ENCODE measurements around the gene WDR4. TPM values are rescaled to one million over a fixed set of nuclear protein-coding genes. Genes with fewer than 3 reads are reported as not detected.
"Not testable (repeated sequence)": the region's sequence is repeated elsewhere in the genome, so short reads cannot be mapped to it uniquely, and the experiment has no call there.

The WDR4 gene
- polyA plus RNA-seq, 1 donor: 12.7 TPM

DNA sequence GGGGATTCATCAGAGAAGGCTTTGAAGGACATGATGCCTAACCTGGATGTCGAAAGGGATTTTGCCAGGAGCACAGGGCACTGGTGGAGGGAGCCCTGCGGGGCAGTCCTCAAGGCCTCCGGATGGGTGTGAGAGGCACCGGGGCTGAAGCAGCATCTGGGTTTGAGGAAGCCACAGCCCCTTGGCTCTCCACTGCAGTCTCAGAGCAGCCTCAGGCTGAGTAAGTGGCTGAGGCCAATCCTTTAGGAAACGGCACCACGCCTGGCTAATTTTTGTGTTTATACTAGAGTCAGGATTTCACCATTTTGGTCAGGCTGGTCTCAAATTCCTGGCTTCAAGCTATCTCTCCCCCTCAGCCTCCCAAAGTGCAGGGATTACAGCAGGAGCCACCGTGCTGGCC is 34.1 kb upstream of the WDR4 start:
- no peaks in the 10 kb centered on the region for H3K4me1 ChIP-seq (ENCODE audit: control insufficient read depth, insufficient read depth, low read length)
- no peaks in the 10 kb centered on the region for H3K9me3 ChIP-seq (ENCODE audit: control insufficient read depth, low read depth, low read length)
- no CpG with 5 or more reads among the region's 7 CpGs for WGBS (ENCODE audit: insufficient coverage, low lambda C conversion rate)
- no peaks in the 10 kb centered on the region for H3K27me3 ChIP-seq (ENCODE audit: control insufficient read depth, insufficient read depth, low read length)
- H3K4me3 ChIP-seq (ENCODE audit: low read length): no peak overlapping the region
- H3K27ac ChIP-seq (ENCODE audit: low read length): no peak overlapping the region
- no peak for DNase-seq
- peaks cover 39% of the 10 kb centered on the region for H3K36me3 ChIP-seq (ENCODE audit: control insufficient read depth, insufficient read depth, low read length)

DNA sequence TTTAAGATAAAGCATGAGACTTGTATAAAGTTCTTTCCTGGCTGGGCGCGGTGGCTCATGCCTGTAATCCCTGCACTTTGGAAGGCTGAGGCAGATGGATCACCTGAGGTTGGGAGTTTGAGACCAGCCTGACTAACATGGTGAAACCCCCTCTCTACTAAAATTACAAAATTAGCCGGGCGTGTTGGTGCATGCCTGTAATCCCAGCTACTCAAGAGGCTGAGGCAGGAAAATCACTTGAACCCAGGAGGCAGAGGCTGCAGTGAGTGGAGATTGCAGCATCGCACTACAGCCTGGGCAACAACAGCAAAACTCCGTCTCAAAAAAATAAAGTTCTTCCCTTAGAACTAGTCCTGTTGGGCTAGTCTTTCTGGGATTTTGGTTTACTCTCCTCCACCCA is 32.6 kb upstream of the WDR4 start:
- not testable (repeated sequence) for H3K4me3 ChIP-seq (ENCODE audit: low read length); H3K27ac ChIP-seq (ENCODE audit: low read length); DNase-seq; H3K27me3 ChIP-seq (ENCODE audit: control insufficient read depth, insufficient read depth, low read length); H3K9me3 ChIP-seq (ENCODE audit: control insufficient read depth, low read depth, low read length); H3K4me1 ChIP-seq (ENCODE audit: control insufficient read depth, insufficient read depth, low read length)
- no CpG with 5 or more reads among the region's 6 CpGs for WGBS (ENCODE audit: insufficient coverage, low lambda C conversion rate)
- H3K36me3 ChIP-seq (ENCODE audit: control insufficient read depth, insufficient read depth, low read length): peaks cover 45% of the 10 kb centered on the region

DNA sequence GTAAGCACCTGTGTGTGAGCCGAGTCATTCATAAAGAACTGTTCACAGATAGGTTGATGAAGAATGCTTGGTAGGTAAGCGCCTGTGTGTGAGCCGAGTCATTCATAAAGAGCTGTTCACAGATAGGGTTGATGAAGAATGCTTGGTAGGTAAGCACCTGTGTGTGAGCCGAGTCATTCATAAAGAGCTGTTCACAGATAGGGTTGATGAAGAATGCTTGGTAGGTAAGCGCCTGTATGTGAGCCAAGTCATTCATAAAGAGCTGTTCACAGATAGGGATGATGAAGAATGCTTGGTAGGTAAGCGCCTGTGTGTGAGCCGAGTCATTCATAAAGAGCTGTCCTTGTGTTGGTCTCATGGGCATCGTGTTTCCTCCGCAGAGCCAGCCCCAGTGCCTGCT is 29.1 kb upstream of the WDR4 start:
- not testable (repeated sequence) for DNase-seq; H3K9me3 ChIP-seq (ENCODE audit: control insufficient read depth, low read depth, low read length); H3K27ac ChIP-seq (ENCODE audit: low read length); H3K4me1 ChIP-seq (ENCODE audit: control insufficient read depth, insufficient read depth, low read length); H3K4me3 ChIP-seq (ENCODE audit: low read length); H3K27me3 ChIP-seq (ENCODE audit: control insufficient read depth, insufficient read depth, low read length)
- no CpG with 5 or more reads among the region's 9 CpGs for WGBS (ENCODE audit: insufficient coverage, low lambda C conversion rate)
- peaks cover 74% of the 10 kb centered on the region for H3K36me3 ChIP-seq (ENCODE audit: control insufficient read depth, insufficient read depth, low read length)

DNA sequence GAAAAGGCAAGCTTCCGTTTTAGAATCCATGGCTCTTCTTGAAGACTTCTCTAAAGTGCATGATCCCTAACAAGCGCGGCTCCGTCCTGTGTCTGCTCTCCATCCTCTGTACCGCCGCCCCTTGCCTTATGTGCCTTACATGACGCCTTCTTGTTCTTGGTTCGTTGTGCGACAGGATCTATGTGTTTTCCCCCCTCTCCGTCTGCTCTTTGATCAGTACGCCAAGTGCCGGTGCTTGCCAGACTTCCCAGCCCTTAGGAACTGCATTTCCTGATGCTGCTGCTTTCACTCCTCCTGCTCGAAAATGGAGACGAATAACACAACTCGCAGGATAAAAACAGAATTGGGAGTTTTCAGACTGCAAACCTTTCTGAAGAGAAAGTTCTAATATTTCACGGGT is 26.9 kb upstream of the WDR4 start:
- WGBS (ENCODE audit: insufficient coverage, low lambda C conversion rate): 98% methylated on average over 8 of the region's 16 CpGs
- no peak for DNase-seq
- H3K4me3 ChIP-seq (ENCODE audit: low read length): no peak overlapping the region
- H3K36me3 ChIP-seq (ENCODE audit: control insufficient read depth, insufficient read depth, low read length): peaks cover 76% of the 10 kb centered on the region
- no peak overlapping the region for H3K27ac ChIP-seq (ENCODE audit: low read length)
- peaks cover 9% of the 10 kb centered on the region for H3K9me3 ChIP-seq (ENCODE audit: control insufficient read depth, low read depth, low read length)
- H3K4me1 ChIP-seq (ENCODE audit: control insufficient read depth, insufficient read depth, low read length): no peaks in the 10 kb centered on the region
- H3K27me3 ChIP-seq (ENCODE audit: control insufficient read depth, insufficient read depth, low read length): no peaks in the 10 kb centered on the region

DNA sequence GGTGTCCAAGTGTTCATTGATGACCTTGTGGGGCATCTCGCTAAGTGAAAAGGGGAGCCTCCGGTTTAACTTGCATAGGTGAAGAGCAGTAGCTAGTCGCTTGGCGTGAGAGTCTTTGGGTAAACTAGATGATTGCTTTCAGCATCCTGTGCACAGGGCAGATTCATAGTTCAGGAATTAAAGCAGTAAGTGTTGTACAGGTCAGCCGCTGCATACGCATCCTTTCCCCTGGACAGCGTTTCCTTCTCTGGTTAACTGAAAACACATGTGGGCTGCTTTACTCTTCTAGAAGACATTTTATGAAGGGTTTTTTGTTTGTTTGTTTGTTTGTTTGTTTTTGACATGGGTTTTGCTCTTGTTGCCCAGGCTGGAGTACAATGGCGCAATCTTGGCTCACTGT is 25.9 kb upstream of the WDR4 start:
- H3K36me3 ChIP-seq (ENCODE audit: control insufficient read depth, insufficient read depth, low read length): peaks cover 73% of the 10 kb centered on the region
- WGBS (ENCODE audit: insufficient coverage, low lambda C conversion rate): no CpG with 5 or more reads among the region's 8 CpGs

DNA sequence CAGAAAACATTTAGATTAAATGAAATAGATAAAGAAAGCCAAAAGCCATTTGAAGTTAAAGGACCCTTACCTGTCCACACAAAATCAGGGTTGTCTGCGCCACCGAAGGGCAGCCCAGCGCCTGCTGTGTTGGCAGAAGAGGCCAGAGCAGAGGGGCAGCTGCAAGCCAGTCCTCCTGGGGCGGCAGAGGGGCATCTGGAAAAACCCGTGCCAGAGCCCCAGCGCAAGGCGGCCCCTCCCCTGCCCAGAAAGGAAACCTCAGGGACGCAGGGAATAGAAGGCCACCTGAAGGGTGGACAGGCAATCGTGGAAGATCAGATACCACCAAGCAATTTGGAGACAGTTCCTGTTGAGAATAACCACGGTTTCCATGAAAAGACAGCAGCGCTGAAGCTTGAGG is 24.5 kb upstream of the WDR4 start:
- Histone ChIP-seq H3K4me3 (ENCODE audit: low read length) (no peak overlapping the region), H3K9me3 (ENCODE audit: control insufficient read depth, low read depth, low read length) (peaks cover 9% of the 10 kb centered on the region), H3K27ac (ENCODE audit: low read length) (no peak overlapping the region), H3K27me3 (ENCODE audit: control insufficient read depth, insufficient read depth, low read length) (no peaks in the 10 kb centered on the region), H3K36me3 (ENCODE audit: control insufficient read depth, insufficient read depth, low read length) (peaks cover 70% of the 10 kb centered on the region), H3K4me1 (ENCODE audit: control insufficient read depth, insufficient read depth, low read length) (no peaks in the 10 kb centered on the region)
- no peak for DNase-seq
- WGBS (ENCODE audit: insufficient coverage, low lambda C conversion rate): no CpG with 5 or more reads among the region's 11 CpGs

More for the DNA sequence above, 25.9 kb upstream of the WDR4 start:
- no peaks in the 10 kb centered on the region for H3K27me3 ChIP-seq (ENCODE audit: control insufficient read depth, insufficient read depth, low read length)
- no peak overlapping the region for H3K27ac ChIP-seq (ENCODE audit: low read length)
- H3K4me1 ChIP-seq (ENCODE audit: control insufficient read depth, insufficient read depth, low read length): no peaks in the 10 kb centered on the region
- no peak overlapping the region for H3K4me3 ChIP-seq (ENCODE audit: low read length)
- peaks cover 9% of the 10 kb centered on the region for H3K9me3 ChIP-seq (ENCODE audit: control insufficient read depth, low read depth, low read length)
- no peak for DNase-seq

DNA sequence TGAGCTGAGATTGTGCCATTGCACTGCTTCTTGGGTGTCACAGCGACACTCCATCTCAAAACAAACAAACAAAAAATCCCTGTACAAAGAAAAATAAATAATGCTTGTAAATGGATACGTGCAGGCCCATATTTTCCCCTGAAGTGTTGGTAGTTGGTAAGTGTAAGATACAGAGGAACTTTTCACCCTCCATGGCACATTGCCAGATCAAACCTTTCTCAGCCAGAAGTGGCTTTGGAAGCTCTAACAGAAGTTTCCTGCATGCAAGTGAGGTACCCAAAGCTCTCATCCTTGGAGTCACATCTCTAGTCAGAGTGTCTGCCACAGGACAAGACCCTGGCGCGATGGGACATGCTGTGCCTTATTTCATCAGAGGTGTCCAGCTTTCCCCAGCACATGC is 21.1 kb upstream of the WDR4 start:
- Histone ChIP-seq H3K9me3 (ENCODE audit: control insufficient read depth, low read depth, low read length) (no peaks in the 10 kb centered on the region), H3K36me3 (ENCODE audit: control insufficient read depth, insufficient read depth, low read length) (peaks cover 68% of the 10 kb centered on the region), H3K4me1 (ENCODE audit: control insufficient read depth, insufficient read depth, low read length) (no peaks in the 10 kb centered on the region), H3K27ac (ENCODE audit: low read length) (no peak overlapping the region), H3K27me3 (ENCODE audit: control insufficient read depth, insufficient read depth, low read length) (no peaks in the 10 kb centered on the region), H3K4me3 (ENCODE audit: low read length) (no peak overlapping the region)
- WGBS (ENCODE audit: insufficient coverage, low lambda C conversion rate): no CpG with 5 or more reads among the region's 4 CpGs
- DNase-seq: no peak

DNA sequence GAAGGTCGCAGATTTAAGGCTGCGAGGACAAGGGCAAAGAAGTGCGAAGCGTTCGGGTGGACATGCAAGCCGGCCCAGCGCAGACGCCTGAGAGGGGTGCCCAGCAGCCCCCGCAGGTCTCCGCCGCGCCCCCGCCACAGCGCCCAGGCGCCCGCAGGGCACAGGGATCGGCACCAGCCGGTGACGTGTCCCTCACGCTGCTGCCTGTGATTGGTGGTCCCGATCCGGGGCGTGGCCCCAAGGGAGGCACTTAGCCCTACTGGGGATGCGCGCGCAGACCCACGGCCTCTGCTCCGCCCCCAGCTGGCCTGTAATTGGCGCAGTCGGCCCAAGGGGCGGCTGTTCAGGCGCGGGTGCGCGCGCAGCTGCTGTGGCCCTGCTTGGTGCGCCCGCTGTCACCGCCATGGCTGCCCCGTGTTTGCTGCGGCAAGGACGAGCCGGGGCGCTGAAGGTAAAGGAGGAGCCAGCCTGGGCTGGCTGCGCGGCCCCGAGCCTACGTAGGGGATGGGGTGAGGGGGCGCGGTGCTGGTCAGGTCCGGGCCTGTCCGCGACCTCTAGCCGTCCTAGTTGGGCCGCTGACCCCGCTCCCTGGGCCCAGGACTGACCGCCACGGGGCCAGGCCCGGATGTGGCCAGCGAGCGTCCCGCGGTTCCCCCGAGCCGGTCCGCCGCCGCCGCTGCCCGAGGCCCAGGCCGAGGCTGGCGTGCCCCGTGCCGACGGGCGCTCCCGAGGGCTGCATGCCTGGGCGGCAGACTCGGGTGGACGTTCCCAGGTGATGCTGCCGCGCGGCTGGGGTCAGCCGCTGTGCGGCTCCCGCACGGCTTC is 13.8 kb upstream of the WDR4 start, which contains the start of gene NDUFV3:
Gene NDUFV3 (plus strand): TSS at position 379 of the 825 bp plus-strand sequence. CDS start 25 bp downstream, at position 404.
- no CpG with 5 or more reads among the region's 87 CpGs for WGBS (ENCODE audit: insufficient coverage, low lambda C conversion rate)
- Histone ChIP-seq H3K4me3 (ENCODE audit: low read length) (peak within 1 kb of the TSS; percentile 97), H3K36me3 (ENCODE audit: control insufficient read depth, insufficient read depth, low read length) (peaks cover 14% of the 10 kb centered on the region), H3K4me1 (ENCODE audit: control insufficient read depth, insufficient read depth, low read length) (peaks cover 4% of the 10 kb centered on the region), H3K27me3 (ENCODE audit: control insufficient read depth, insufficient read depth, low read length) (no peaks in the 10 kb centered on the region), H3K27ac (ENCODE audit: low read length) (peak within 1 kb of the TSS; percentile 98), H3K9me3 (ENCODE audit: control insufficient read depth, low read depth, low read length) (no peaks in the 10 kb centered on the region)
- peak; percentile 99 to 100 for DNase-seq

DNA sequence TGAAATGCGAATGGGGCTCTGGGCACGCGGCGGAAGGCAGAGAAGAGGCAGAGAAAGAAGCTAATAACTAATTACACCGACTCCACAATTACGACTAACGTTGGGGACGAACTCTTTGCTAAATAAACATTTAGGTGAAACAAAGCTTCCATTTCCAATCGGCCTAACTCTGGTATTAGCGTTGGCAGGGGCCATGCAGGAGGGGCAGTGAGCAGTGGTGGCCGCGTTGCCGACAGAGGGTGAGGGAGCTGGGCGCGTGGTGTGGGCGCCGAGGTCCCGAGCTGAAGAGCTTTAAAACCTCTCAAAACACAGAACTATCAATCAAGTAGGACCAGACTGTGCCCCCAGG is 13.2 kb upstream of the WDR4 start:
- Histone ChIP-seq H3K4me1 (ENCODE audit: control insufficient read depth, insufficient read depth, low read length) (peaks cover 4% of the 10 kb centered on the region), H3K27me3 (ENCODE audit: control insufficient read depth, insufficient read depth, low read length) (no peaks in the 10 kb centered on the region), H3K4me3 (ENCODE audit: low read length) (peak overlapping the region; percentile 85), H3K27ac (ENCODE audit: low read length) (peak overlapping the region; percentile 98), H3K9me3 (ENCODE audit: control insufficient read depth, low read depth, low read length) (no peaks in the 10 kb centered on the region), H3K36me3 (ENCODE audit: control insufficient read depth, insufficient read depth, low read length) (peaks cover 10% of the 10 kb centered on the region)
- no peak for DNase-seq
- no CpG with 5 or more reads among the region's 18 CpGs for WGBS (ENCODE audit: insufficient coverage, low lambda C conversion rate)

DNA sequence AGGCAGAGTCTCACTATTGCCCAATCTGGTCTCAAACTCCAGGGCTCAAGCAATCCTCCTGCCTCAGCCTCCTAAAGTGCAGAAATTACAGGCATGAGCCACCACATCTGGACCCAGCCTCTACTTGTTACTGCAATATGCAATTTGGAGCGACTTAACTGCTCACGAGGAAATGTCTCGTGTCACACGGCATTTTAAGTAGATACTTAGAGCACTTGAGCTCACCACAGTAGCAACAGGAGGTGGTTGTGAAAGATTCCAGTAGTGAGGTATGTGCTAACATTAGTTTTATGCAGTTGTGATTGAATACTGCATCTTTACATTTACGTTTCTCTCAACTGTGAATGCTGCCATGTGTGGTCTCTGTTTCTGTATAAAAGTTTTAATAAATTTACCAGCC is 8.0 kb upstream of the WDR4 start:
- DNase-seq: no peak
- Histone ChIP-seq H3K27me3 (ENCODE audit: control insufficient read depth, insufficient read depth, low read length) (no peaks in the 10 kb centered on the region), H3K9me3 (ENCODE audit: control insufficient read depth, low read depth, low read length) (no peaks in the 10 kb centered on the region), H3K4me1 (ENCODE audit: control insufficient read depth, insufficient read depth, low read length) (peaks cover 3% of the 10 kb centered on the region), H3K4me3 (ENCODE audit: low read length) (no peak overlapping the region), H3K36me3 (ENCODE audit: control insufficient read depth, insufficient read depth, low read length) (no peaks in the 10 kb centered on the region), H3K27ac (ENCODE audit: low read length) (no peak overlapping the region)
- no CpG with 5 or more reads among the region's 5 CpGs for WGBS (ENCODE audit: insufficient coverage, low lambda C conversion rate)

DNA sequence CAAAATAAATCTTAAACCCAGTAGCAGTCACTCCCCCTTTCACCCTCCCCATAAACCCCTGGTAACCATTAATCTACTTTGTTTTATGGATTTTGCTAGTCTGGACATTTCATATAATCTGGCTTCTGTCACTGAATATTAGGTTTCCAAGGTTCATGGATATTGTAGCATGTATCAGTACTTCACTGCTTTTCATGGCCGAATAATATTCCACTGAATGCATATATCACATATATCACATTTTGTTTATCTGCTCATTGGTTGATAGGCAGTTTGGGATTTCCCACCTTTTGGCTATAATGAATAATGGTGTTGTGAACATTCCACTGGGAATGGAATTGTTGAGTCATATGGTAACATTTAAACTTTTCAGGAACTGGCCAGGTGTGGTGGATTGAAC is 4.6 kb upstream of the WDR4 start:
- 100% methylated on average over 1 of the region's 1 CpG for WGBS (ENCODE audit: insufficient coverage, low lambda C conversion rate)
- Histone ChIP-seq H3K4me1 (ENCODE audit: control insufficient read depth, insufficient read depth, low read length) (peaks cover 5% of the 10 kb centered on the region), H3K27me3 (ENCODE audit: control insufficient read depth, insufficient read depth, low read length) (no peaks in the 10 kb centered on the region), H3K9me3 (ENCODE audit: control insufficient read depth, low read depth, low read length) (no peaks in the 10 kb centered on the region), H3K27ac (ENCODE audit: low read length) (no peak overlapping the region), H3K36me3 (ENCODE audit: control insufficient read depth, insufficient read depth, low read length) (no peaks in the 10 kb centered on the region), H3K4me3 (ENCODE audit: low read length) (no peak overlapping the region)
- DNase-seq: no peak
